M059J (cell line): ENCODE data around the gene VPS35L. TPM values are rescaled to one million over a fixed set of nuclear protein-coding genes. Genes with fewer than 3 reads are reported as not detected.

Experiments
- DNase-seq: peaks from one replicate; pipeline ENCODE4 v3.0.0-alpha.2; 2012; ENCODE audit warnings: low read depth
- total RNA-seq: library from RNA; depleted of rRNA; stranded (reverse); fragments of >200 nt; shearing (Covaris generic); gene quantifications from 2 replicates; pipeline ENCODE4 v1.2.3, GENCODE V29; 2014; rRNA removed

The VPS35L gene, protein sequence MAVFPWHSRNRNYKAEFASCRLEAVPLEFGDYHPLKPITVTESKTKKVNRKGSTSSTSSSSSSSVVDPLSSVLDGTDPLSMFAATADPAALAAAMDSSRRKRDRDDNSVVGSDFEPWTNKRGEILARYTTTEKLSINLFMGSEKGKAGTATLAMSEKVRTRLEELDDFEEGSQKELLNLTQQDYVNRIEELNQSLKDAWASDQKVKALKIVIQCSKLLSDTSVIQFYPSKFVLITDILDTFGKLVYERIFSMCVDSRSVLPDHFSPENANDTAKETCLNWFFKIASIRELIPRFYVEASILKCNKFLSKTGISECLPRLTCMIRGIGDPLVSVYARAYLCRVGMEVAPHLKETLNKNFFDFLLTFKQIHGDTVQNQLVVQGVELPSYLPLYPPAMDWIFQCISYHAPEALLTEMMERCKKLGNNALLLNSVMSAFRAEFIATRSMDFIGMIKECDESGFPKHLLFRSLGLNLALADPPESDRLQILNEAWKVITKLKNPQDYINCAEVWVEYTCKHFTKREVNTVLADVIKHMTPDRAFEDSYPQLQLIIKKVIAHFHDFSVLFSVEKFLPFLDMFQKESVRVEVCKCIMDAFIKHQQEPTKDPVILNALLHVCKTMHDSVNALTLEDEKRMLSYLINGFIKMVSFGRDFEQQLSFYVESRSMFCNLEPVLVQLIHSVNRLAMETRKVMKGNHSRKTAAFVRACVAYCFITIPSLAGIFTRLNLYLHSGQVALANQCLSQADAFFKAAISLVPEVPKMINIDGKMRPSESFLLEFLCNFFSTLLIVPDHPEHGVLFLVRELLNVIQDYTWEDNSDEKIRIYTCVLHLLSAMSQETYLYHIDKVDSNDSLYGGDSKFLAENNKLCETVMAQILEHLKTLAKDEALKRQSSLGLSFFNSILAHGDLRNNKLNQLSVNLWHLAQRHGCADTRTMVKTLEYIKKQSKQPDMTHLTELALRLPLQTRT
- total RNA-seq = 21.0 and 26.3 TPM in 2 replicates

DNA sequence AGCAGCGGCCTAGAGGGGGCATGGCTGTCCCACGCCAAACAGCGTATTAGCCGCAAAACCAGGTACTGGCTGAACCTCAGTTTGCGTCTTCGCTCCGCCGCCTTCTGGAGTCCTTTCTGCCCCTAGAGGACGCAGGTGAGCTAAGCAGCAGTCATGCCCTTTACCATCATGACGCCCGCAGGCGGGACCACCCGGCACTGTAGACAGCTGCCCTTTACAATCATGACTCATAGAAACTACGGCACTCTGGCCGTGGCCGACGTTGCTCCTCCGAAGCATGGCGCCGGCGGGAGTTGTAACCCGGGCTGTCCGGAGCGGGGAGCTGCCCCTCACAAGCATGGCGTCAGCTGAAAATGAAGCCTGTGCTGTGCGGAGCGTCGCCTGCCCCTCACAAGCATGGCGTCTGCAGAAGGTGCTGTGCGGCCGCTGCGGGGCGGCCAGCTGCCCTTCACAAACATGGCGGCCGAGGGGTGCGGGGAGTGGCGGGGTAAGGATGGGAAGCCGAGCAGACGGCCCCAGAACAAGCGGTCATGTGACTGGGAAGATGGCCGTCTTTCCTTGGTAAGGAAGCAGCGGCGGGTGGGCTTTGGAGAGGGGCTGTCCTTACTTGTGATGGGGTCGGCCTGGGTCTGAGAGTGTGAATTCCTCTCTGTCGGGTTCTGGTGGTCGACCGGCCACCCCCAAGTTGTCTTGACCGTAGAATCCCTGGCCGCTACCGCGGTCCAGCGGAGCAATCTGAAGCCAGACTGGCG, at the start of gene VPS35L:
TSS of gene VPS35L (plus strand) at position 518 of the 752 bp plus-strand sequence. CDS start at position 545, 27 bp downstream.
- peak; percentile 95 for DNase-seq

DNA sequence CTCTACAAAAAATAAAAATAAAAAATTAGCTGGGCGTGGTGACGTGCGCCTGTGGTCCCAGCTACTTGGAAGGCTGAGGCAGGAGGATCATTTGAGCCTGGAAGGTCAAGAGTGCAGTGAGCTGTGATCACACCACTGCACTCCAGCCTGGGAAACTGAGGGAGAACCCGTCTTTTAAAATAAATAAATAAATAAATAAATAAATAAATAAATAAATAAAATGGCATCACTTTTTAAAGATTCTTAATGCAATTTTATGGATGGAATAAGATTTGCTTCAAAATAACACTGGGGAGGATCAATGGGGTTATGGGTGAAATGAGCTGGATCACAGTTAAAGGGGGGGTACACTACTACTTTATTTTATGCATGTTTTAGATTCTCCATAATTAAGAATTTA, 48.5 kb upstream of the VPS35L start:
- no peak for DNase-seq

DNA sequence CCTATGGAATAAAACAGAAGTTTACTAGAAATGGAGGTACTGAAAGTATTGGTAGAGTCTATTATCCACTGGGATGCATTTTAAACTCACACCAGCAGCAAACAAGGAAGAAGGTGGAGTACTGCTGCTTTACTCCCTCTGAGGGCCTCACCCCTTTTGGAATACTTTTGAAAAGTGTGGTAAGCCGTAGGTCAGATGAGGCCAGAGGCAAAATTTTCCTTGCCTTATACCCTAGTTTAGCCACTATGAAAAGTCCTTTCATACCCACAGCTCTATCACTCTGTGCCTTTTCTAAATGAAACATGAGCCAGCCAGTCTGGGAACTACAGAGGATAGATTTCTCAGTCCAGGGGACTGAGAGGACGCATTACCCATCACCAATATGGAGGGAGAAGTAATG, 47.6 kb upstream of the VPS35L start:
- DNase-seq = no peak

DNA sequence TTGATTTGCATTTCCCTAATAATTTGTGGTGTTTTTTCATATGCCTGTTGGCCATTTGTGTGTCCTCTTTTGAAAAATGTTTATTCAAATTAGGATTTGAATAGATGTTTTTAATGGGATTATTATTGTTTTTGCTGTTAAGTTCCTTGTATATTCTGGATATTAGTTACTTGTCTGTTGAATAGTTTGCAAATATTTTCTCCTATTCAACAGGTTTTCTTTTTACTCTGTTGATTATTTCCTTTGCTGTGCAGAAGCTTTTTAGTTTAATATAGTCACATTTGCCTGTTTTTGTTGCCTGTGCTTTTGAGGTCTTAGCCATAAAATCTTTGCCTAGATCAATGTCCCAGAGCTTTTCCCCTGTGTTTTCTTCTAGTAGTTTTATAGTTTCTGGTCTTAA, 43.2 kb upstream of the VPS35L start:
- no peak for DNase-seq

GRCh38 chr16:19513377-19514053, 42.0 kb upstream of the VPS35L start:
- no peak for DNase-seq

- no peak for DNase-seq
Observed at GRCh38 chr16:19515757-19516156, 39.7 kb upstream of the VPS35L start.

DNA sequence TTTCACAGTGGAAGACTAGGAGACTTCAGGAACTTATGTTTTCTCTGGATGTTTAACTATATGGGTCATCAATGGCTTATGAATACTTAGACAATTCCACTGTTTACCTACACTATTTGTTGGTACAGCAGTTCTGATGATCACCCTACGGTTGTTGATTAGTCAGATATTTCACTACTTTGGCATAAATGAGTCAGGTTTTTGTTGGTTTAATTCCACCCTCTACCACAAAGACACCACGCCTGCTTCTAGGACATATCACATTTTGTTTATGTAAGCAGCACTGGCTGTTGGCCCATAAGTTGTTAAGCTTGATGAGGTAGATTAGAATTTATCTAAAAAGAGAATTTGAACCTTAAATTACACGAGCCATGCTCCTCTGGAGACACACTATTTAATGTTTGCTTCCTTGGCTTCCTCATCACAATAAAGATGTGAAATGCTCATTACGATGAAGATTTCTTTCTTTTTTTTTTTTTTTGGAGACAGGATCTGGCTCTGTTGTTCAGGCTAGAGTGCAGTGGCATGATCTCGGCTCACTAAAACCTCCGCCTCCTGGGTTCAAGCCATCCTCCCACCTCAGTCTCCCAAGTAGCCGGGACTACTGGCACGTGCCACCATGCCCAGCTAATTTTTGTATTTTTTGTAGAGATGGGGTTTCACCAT, 37.9 kb upstream of the VPS35L start:
- DNase-seq = peak; percentile 84

DNA sequence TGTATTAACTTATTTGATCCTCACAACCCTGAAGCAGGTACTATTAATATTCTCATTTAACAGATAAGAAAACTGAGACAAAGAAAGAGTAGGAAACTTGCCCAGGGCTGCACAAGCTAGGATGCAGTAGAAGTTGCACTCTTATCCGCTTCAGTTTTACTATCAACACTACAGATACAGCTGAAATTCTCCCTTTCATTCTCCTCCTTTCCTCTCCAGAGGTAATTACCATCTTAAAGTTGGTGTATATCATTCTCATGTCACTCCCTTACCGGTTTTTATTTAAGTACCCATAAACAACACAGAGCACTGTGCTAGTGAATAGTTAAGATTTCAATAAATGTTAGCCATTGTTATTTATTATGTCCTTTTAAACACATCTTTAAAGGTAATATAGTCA, 37.1 kb upstream of the VPS35L start:
- DNase-seq = no peak

DNA sequence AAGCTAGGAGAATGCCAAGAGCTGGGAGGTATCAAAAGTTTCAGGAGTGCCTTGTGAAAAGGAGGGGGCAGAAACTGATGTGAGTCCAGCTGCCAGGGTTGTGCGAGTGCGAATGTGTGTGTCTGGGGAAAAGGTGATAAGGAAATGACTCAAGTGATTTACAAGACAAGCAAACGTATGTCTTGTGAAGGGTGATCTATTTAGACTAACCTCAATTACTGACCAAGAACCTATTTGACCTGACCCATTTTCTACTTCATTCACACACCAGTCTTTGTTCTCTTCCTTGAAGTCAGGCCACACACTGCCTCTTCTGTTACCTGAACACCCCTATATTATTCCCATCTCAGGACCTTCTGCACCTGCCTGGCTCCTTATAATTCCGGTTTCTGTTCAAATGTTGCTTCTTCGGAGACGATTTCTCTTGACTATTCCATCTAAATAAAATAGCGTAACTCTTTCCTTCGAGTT, 34.6 kb upstream of the VPS35L start:
- peak; percentile 69 for DNase-seq

DNA sequence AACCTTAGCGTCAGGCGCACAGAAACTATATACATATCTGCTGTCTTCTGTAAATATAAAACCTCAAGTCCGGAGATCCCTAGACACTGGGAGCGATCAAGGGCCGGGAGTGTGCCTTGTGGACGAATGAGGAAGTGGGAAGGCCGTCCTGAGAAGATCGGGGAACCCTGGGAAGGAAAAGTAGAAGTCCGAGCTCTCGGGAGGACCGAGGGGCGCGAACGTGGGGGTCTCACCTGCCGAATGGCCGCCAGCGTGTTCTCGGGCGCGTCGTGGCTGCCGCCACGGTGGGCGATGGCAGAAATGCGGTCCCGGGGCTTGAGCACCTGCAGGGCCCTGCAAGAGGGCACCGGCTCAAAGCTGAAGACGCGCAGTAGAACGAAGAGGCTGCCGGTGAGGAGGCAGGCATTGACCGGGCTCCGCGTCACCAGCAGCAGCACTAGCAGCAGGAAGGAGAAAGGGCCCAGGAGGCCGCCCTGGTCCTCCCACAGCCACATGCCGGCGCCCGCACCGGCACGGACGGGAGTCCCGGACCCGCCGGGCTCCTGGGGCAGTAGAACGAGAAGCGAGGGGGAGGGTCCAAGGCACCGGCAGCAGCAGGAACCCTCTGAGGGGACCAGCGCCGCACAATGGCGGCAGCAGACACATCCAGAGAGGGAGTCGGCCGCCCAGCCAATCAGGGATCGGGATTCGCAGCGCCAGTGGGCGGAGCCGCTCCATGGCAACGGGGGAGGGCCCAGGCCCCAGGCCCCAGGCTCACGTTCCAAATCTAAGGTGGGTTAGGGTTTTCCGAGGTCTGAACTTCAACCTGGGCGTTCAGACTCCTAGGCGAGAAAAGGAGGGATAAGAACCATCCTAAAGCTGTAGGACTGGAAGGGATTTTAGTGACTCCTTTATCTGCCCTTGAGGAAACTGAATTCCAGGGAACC, 33.8 kb upstream of the VPS35L start, which contains the start of gene GDE1:
TSS of gene GDE1 (minus strand) at position 628 of the 926 bp plus-strand sequence. CDS start at position 494, 134 bp downstream.
- peak; percentile 85 for DNase-seq

DNA sequence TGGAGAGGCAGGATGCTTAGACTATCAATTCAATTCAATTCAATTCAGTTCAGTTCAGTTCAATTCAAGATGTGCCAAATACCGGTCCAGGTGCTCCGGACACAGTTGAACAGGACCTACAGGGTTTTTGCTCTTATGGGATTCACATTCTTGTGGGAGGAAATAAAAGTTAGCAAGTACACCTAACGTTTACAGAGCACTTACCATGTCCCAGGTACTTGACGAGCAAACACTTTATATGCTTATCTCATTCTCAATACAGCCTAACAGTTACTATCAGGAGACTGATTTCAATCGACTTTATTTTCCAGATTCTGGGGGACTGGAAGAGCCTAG, 33.1 kb upstream of the VPS35L start:
- DNase-seq = no peak

DNA sequence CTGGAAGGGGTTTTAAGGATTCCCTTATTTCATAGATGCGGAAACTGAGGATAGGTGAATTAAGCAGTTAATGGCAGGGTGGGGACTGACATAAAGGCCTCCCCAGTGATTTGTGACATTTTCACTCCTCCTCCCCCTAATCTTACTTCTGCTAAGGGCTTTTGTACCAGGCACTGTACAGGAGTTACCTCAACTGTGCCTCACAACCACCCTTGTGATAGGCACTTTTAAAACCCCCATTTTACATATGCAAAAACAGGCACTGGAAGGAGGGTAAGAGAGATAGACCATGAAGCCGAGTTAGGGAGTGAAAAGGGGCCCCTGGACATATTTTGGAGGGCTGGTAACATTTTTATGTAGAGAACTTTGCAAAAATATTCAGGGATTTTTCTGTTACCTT, 32.7 kb upstream of the VPS35L start:
- DNase-seq = no peak

- DNase-seq = no peak
Observed at GRCh38 chr16:19523184-19523558, 32.3 kb upstream of the VPS35L start.

GRCh38 chr16:19523559-19524355, 31.7 kb upstream of the VPS35L start, which contains the start of gene CCP110:
Gene CCP110 (plus strand): TSS chr16:19523942. CDS start chr16:19527882, 3,940 bp downstream.
- DNase-seq = peak; percentile 95

DNA sequence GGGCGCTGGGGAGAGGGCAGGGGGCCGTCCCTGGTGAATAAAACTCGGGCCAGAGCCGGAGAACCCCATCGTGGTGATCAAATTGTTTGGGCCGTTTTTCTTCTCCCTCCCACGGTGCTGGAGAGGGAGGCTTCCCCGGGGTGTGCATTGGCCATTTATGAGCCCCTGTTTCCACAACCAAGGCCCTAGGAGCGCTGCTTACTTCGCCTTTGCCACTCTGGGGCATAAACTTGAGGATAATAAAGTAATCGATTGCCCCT, 31.2 kb upstream of the VPS35L start:
- DNase-seq = peak; percentile 4

- DNase-seq = peak; percentile 5
Observed at GRCh38 chr16:19524616-19525384, 30.7 kb upstream of the VPS35L start.

GRCh38 chr16:19525385-19525723, 30.1 kb upstream of the VPS35L start:
- no peak for DNase-seq

DNA sequence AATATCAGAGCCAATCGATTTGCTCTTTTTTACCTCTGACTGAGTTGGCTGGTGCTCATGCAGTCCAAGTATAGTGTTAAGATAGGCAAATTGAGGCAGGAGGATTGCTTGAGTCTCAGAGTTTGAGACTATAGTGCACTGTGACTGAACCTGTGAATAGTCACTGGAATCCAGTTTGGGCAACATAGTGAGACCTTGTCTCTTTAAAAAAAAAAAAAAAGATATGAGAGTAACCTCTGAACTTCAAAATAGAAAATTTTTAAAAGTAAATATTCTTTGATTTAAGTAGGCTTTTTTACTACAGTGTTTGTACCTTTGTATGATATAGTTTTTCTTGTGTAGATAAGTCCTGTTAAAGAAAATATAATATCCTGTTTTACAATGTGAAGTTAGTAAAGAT, 28.3 kb upstream of the VPS35L start:
- no peak for DNase-seq
